ENCODE data around the gene EHD2. TPM values are rescaled to one million over a fixed set of nuclear protein-coding genes. Genes with fewer than 3 reads are reported as not detected.

The EHD2 gene
- total RNA-seq, 1 donor from 2014 or later = 159 TPM

DNA sequence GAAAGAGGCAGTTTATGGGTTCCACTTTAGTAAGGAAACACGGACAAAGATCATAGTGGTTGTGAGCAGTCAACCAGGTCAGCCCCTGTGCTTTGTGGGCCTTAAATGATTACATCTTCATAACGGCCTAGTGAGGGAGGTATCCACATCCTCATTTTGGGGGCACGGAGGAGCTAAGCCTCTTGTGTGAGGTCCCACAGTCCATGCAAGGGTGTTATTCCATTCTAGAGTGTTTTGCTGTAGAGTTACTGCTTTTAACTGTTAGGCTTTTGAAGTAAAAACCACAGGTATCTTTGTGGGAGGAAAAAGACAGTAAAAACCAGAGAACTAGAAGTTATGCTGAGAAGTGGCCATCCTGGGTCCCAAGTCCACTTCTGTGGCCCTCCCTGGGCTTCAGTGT lies 36.1 kb downstream of the EHD2 start:
- Histone ChIP-seq H3K4me3 (ENCODE audit: insufficient read depth, low read depth, low read length) (no peak overlapping the region), H2AFZ (ENCODE audit: low read depth, low read length) (no peak overlapping the region), H3K9me3 (ENCODE audit: insufficient read depth, low read depth, low read length) (no peaks in the 10 kb centered on the region), H3K4me1 (ENCODE audit: insufficient read depth, low read length) (peaks cover 6% of the 10 kb centered on the region), H3K36me3 (ENCODE audit: insufficient read depth, low read length) (peaks cover 25% of the 10 kb centered on the region), H3K9ac (ENCODE audit: low read length) (no peak overlapping the region), H3K79me2 (ENCODE audit: insufficient read depth, low read length) (peaks cover 39% of the 10 kb centered on the region), H4K20me1 (ENCODE audit: insufficient read depth, low read length) (peaks cover 58% of the 10 kb centered on the region), H3K27ac (ENCODE audit: low read depth, low read length) (no peak overlapping the region), H3K27me3 (ENCODE audit: insufficient read depth, low read length) (no peaks in the 10 kb centered on the region), H3K4me2 (ENCODE audit: low read length) (no peak overlapping the region)
- Mint-ChIP-seq H3K4me1 (ENCODE audit: low read depth, unreplicated experiment) (peaks cover 5% of the 10 kb centered on the region), H3K4me3 (ENCODE audit: unreplicated experiment) (no peak overlapping the region), H3K27me3 (ENCODE audit: low read depth, unreplicated experiment) (no peaks in the 10 kb centered on the region), H3K36me3 (ENCODE audit: low read depth, unreplicated experiment) (peaks cover 17% of the 10 kb centered on the region), H3K9me3 (ENCODE audit: unreplicated experiment) (no peaks in the 10 kb centered on the region), H3K27ac (ENCODE audit: unreplicated experiment) (no peak overlapping the region)
- TF ChIP-seq, protein P1, sequence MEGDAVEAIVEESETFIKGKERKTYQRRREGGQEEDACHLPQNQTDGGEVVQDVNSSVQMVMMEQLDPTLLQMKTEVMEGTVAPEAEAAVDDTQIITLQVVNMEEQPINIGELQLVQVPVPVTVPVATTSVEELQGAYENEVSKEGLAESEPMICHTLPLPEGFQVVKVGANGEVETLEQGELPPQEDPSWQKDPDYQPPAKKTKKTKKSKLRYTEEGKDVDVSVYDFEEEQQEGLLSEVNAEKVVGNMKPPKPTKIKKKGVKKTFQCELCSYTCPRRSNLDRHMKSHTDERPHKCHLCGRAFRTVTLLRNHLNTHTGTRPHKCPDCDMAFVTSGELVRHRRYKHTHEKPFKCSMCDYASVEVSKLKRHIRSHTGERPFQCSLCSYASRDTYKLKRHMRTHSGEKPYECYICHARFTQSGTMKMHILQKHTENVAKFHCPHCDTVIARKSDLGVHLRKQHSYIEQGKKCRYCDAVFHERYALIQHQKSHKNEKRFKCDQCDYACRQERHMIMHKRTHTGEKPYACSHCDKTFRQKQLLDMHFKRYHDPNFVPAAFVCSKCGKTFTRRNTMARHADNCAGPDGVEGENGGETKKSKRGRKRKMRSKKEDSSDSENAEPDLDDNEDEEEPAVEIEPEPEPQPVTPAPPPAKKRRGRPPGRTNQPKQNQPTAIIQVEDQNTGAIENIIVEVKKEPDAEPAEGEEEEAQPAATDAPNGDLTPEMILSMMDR (IDR thresholded peaks at IDR 0.05; ENCODE audit: insufficient read depth, low read depth, low read length) = no peak
- no peak for TF ChIP-seq EZH2 (IDR thresholded peaks at IDR 0.05; ENCODE audit: insufficient read depth, low read length)
- DNase-seq (ENCODE audit: low read depth) = no peak
- no peak for FAIRE-seq

DNA sequence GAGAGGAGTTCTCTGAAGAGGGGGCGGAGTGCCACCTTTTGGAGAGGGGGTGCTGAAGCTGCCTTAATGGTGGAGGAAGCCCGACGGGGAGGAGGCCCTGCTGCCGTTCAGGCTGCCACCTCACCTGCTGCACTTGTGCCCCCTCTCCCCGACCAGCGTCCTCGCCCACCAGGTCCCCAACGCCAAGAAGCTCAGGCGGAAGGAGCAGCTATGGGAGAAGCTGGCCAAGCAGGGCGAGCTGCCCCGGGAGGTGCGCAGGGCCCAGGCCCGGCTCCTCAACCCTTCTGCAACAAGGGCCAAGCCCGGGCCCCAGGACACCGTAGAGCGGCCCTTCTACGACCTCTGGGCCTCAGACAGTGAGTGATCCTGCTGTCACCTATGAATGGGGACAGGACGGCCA lies 37.5 kb downstream of the EHD2 start:
- Histone ChIP-seq H3K27ac (ENCODE audit: low read depth, low read length) (no peak overlapping the region), H3K79me2 (ENCODE audit: insufficient read depth, low read length) (peaks cover 39% of the 10 kb centered on the region), H3K4me1 (ENCODE audit: insufficient read depth, low read length) (peaks cover 6% of the 10 kb centered on the region), H3K9me3 (ENCODE audit: insufficient read depth, low read depth, low read length) (no peaks in the 10 kb centered on the region), H3K4me3 (ENCODE audit: insufficient read depth, low read depth, low read length) (no peak overlapping the region), H3K9ac (ENCODE audit: low read length) (no peak overlapping the region), H2AFZ (ENCODE audit: low read depth, low read length) (no peak overlapping the region), H3K4me2 (ENCODE audit: low read length) (no peak overlapping the region), H3K36me3 (ENCODE audit: insufficient read depth, low read length) (peaks cover 25% of the 10 kb centered on the region), H3K27me3 (ENCODE audit: insufficient read depth, low read length) (no peaks in the 10 kb centered on the region), H4K20me1 (ENCODE audit: insufficient read depth, low read length) (peaks cover 58% of the 10 kb centered on the region)
- no peak for FAIRE-seq
- Mint-ChIP-seq H3K9me3 (ENCODE audit: unreplicated experiment) (no peaks in the 10 kb centered on the region), H3K4me3 (ENCODE audit: unreplicated experiment) (no peak overlapping the region), H3K4me1 (ENCODE audit: low read depth, unreplicated experiment) (peaks cover 4% of the 10 kb centered on the region), H3K27ac (ENCODE audit: unreplicated experiment) (no peak overlapping the region), H3K27me3 (ENCODE audit: low read depth, unreplicated experiment) (no peaks in the 10 kb centered on the region), H3K36me3 (ENCODE audit: low read depth, unreplicated experiment) (peaks cover 17% of the 10 kb centered on the region)
- DNase-seq (ENCODE audit: low read depth) = no peak
- TF ChIP-seq, protein P1 (IDR thresholded peaks at IDR 0.05; ENCODE audit: insufficient read depth, low read depth, low read length) = no peak
- no peak for TF ChIP-seq EZH2 (IDR thresholded peaks at IDR 0.05; ENCODE audit: insufficient read depth, low read length)

DNA sequence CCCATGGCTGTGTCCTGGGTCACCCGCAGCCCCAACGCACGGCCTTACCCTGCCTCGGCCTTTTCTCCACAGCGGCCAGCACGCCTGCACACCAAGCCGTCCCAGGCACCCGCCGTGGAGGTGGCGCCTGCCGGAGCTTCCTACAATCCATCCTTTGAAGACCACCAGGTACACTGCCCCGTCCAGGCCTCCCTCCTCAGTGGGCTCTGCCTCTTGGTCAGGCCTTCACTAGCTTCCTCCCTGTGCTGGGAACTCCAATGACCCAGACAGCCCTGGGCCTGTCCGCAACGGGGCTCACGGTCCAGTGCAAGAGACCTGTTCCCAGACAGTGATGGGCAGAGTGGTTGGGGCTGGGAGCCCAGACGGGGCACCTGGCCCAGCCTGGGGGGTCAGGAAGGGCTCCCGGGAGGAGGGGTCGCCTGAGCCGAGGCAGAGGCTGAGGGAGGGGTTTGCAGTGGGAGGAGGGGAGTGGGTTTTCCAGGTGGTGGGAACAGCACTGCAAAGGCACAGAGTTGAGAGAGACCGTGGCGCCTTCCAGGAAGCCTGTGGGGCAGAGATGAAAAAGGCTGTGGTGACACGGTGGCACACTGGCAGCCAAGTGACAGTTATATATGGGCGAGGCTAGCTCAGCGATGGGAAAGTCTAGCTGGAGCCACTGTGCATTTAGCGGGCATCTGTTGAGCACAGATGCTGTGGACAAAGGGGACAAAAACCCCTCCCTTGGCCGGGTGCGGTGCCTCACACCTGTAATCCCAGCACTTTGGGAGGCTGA lies 39.4 kb downstream of the EHD2 start:
- DNase-seq (ENCODE audit: low read depth) (no peak), FAIRE-seq (no peak)
- Mint-ChIP-seq H3K4me3 (ENCODE audit: unreplicated experiment) (no peak overlapping the region), H3K27me3 (ENCODE audit: low read depth, unreplicated experiment) (no peaks in the 10 kb centered on the region), H3K9me3 (ENCODE audit: unreplicated experiment) (no peaks in the 10 kb centered on the region), H3K27ac (ENCODE audit: unreplicated experiment) (no peak overlapping the region), H3K4me1 (ENCODE audit: low read depth, unreplicated experiment) (no peaks in the 10 kb centered on the region), H3K36me3 (ENCODE audit: low read depth, unreplicated experiment) (peaks cover 22% of the 10 kb centered on the region)
- no peaks in the 10 kb centered on the region for H3K27me3 ChIP-seq (ENCODE audit: insufficient read depth, low read length)
- H4K20me1 ChIP-seq (ENCODE audit: insufficient read depth, low read length) = peaks cover 52% of the 10 kb centered on the region
- TF ChIP-seq, protein P1 (IDR thresholded peaks at IDR 0.05; ENCODE audit: insufficient read depth, low read depth, low read length) = no peak
- TF ChIP-seq EZH2 (IDR thresholded peaks at IDR 0.05; ENCODE audit: insufficient read depth, low read length) = no peak
- H3K79me2 ChIP-seq (ENCODE audit: insufficient read depth, low read length) = peaks cover 23% of the 10 kb centered on the region
- H3K36me3 ChIP-seq (ENCODE audit: insufficient read depth, low read length) = peaks cover 25% of the 10 kb centered on the region
- no peak overlapping the region for H3K4me2 ChIP-seq (ENCODE audit: low read length)
- no peak overlapping the region for H2AFZ ChIP-seq (ENCODE audit: low read depth, low read length)
- H3K9ac ChIP-seq (ENCODE audit: low read length) = no peak overlapping the region
- H3K4me1 ChIP-seq (ENCODE audit: insufficient read depth, low read length) = no peaks in the 10 kb centered on the region
- no peaks in the 10 kb centered on the region for H3K9me3 ChIP-seq (ENCODE audit: insufficient read depth, low read depth, low read length)
- H3K4me3 ChIP-seq (ENCODE audit: insufficient read depth, low read depth, low read length) = no peak overlapping the region
- no peak overlapping the region for H3K27ac ChIP-seq (ENCODE audit: low read depth, low read length)

All from astrocyte (in vitro differentiated cells and primary cell).